PC-3 (cell line): ENCODE measurements around the gene CAMTA1. TPM values are rescaled to one million over a fixed set of nuclear protein-coding genes. Genes with fewer than 3 reads are reported as not detected.

ENCODE experiments used
- ATAC-seq: fragments of 200-7000 bp; cut with Tn5 transposase; 2 replicates; pipeline ENCODE4 v1.9.1; 2020; ENCODE audit warnings: mild to moderate bottlenecking, moderate library complexity
- BruUV-seq: library from RNA; stranded (reverse); fragments of 400-500 nt; replicated peaks from 2 replicates; lab custom pipeline; 2021; lab: Mats Ljungman, UMichigan
- CTCF ChIA-PET: fragments of 300-600 bp; sonication (Branson Sonifier 250); formaldehyde crosslinking; loops from one replicate; lab custom pipeline; 2022; ENCODE audit warnings: antibody characterized with exemption; lab: Charles Lee
- POLR2A ChIA-PET: fragments of 300-600 bp; sonication (Branson Sonifier 250); formaldehyde crosslinking; loops from one replicate; lab custom pipeline; 2022; ENCODE audit warnings: antibody characterized with exemption; ENCODE audit not compliant: unreplicated experiment; lab: Charles Lee
- DNase-seq: peaks from one replicate; pipeline ENCODE4 v3.0.0-alpha.2; 2015
- H2AFZ ChIP-seq: fragments of 300-600 bp; sonication (generic); 2 replicates; pipeline ENCODE4 v1.6.0; 2016; ENCODE audit warnings: antibody characterized with exemption, low read length
- H3F3A ChIP-seq: fragments of 300-600 bp; sonication (generic); one replicate; pipeline ENCODE4 v1.6.0; 2017; ENCODE audit warnings: antibody characterized with exemption, low read length, control low read depth, mild to moderate bottlenecking; ENCODE audit not compliant: unreplicated experiment
- H3K27ac ChIP-seq: fragments of 300-600 bp; sonication (generic); 2 replicates; pipeline ENCODE4 v1.5.1; 2016; ENCODE audit warnings: mild to moderate bottlenecking, low read length
- H3K27me3 ChIP-seq: fragments of 300-600 bp; sonication (generic); 2 replicates; pipeline ENCODE4 v1.6.1; 2016; ENCODE audit warnings: low read length, mixed read lengths
- H3K36me3 ChIP-seq: fragments of 300-600 bp; sonication (generic); 2 replicates; pipeline ENCODE4 v1.6.1; 2016; ENCODE audit warnings: low read depth, mixed run types, low read length, mixed read lengths
- H3K4me1 ChIP-seq: fragments of 300-600 bp; sonication (generic); 2 replicates; pipeline ENCODE4 v1.5.1; 2016; ENCODE audit warnings: low read length; ENCODE audit not compliant: insufficient read depth
- H3K4me2 ChIP-seq: fragments of 300-600 bp; sonication (generic); 2 replicates; pipeline ENCODE4 v1.6.0; 2016; ENCODE audit warnings: low read length
- H3K4me3 ChIP-seq: fragments of 300-600 bp; sonication (generic); 2 replicates; pipeline ENCODE4 v1.5.1; 2016; ENCODE audit warnings: mild to moderate bottlenecking, low read length, mixed read lengths
- H3K79me2 ChIP-seq: fragments of 300-600 bp; sonication (generic); 2 replicates; pipeline ENCODE4 v1.6.1; 2017; ENCODE audit warnings: low read length, mixed read lengths
- H3K9ac ChIP-seq: fragments of 300-600 bp; sonication (generic); 2 replicates; pipeline ENCODE4 v1.6.0; 2016; ENCODE audit warnings: mild to moderate bottlenecking, low read length
- H3K9me2 ChIP-seq: fragments of 300-600 bp; sonication (generic); replicated peaks from 2 replicates; pipeline ENCODE4 v1.6.1; 2016; ENCODE audit warnings: mixed run types, low read length, mixed read lengths
- H3K9me3 ChIP-seq: fragments of 300-600 bp; sonication (generic); 2 replicates; pipeline ENCODE4 v1.6.1; 2016; ENCODE audit warnings: low read length, mixed read lengths
- H4K20me1 ChIP-seq: fragments of 300-600 bp; sonication (generic); 2 replicates; pipeline ENCODE4 v1.6.1; 2016; ENCODE audit warnings: low read length, mixed read lengths
- EZH2 ChIP-seq: fragments of 300-600 bp; sonication (generic); IDR thresholded peaks from one replicate; pipeline ENCODE4 v1.6.1; 2017; ENCODE audit warnings: antibody characterized with exemption, mild to moderate bottlenecking, low read length; ENCODE audit not compliant: unreplicated experiment
- EZH2phosphoT487 ChIP-seq: fragments of 300-600 bp; sonication (generic); IDR thresholded peaks from 2 replicates; pipeline ENCODE4 v1.6.1; 2018; ENCODE audit warnings: mild to moderate bottlenecking, antibody characterized with exemption, low read length, borderline replicate concordance
- intact Hi-C: fragments of 100-400 bp; cut with micrococcal nuclease; formaldehyde crosslinking; loops from 2 replicates; pipeline ENCODE4 v1.9.0; 2023
- total RNA-seq: library from RNA; depleted of rRNA; stranded (reverse); fragments of >200 nt; gene quantifications from 2 replicates; pipeline ENCODE4 v1.2.3, GENCODE V29; 2014
- TF ChIP-seq, protein P1 (sequence below): fragments of 300-600 bp; sonication (generic); conservative IDR thresholded peaks from 2 replicates; pipeline ENCODE4 v1.5.1; 2017; ENCODE audit warnings: antibody characterized with exemption, low read depth, mild to moderate bottlenecking, low read length

Gene CAMTA1
- total RNA-seq, 1 experiment from 2014 or later, result 40.8 TPM

DNA sequence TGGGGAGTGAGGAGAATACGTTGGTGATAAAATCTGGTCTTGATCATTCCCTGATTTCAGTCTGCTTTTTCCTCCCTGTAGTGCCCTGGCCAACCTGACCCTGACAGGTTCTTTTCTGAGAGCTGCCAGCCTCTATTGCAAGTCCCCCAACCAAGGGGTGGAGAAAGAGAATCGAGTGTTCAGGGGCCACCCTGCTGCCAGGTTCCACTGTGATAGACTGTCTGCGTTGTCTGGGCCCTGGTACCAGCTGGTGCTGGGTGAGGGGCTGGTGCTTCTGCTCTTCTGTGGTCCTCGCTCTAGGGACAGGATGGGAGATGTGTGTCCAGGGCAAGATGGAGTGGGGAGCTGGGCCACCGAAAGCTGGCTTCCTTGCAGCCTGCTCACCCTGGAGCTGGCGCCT lies 214.6 kb downstream of the CAMTA1 start:
- Histone ChIP-seq H3K9me3 (no peaks in the 10 kb centered on the region), H3K27me3 (peaks cover 54% of the 10 kb centered on the region), H2AFZ (no peak overlapping the region), H3F3A (no peaks in the 10 kb centered on the region), H3K4me2 (no peak overlapping the region), H3K79me2 (no peaks in the 10 kb centered on the region), H4K20me1 (no peaks in the 10 kb centered on the region), H3K36me3 (no peaks in the 10 kb centered on the region), H3K9me2 (no peaks in the 10 kb centered on the region), H3K4me1 (no peaks in the 10 kb centered on the region), H3K4me3 (no peak overlapping the region), H3K9ac (no peak overlapping the region), H3K27ac (no peak overlapping the region)
- no peak for DNase-seq
- TF ChIP-seq EZH2, result no peak
- intact Hi-C loops, result no loop called here
- ChIA-PET POLR2A (interaction anchor here (0.5 kb wide), 1 partner anchor 841 kb away, joined by 3 read pairs; no protein-coding TSS in a partner anchor), CTCF (no interaction called here)
- no TSS peak for BruUV-seq
- no peak for ATAC-seq

DNA sequence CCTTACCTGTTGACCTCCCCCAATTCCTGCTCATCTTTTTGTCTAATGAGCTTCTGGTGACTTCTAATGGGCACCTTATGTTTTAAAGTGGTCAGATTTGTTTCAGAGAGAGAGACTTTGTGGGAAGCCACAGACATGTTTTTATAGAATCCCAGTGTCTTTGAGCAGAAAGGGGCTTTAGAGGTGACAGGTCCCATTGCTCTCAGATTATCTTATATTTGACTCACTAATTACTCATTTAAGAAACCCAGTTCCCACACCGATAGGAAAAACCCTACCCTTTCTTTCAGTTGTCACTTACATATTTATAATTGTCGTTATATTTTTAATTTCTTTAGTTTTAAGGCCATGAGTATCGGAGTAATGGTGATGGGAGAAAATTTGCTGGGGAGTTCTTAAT lies 215.5 kb downstream of the CAMTA1 start:
- Histone ChIP-seq H3K9ac (no peak overlapping the region), H3K36me3 (no peaks in the 10 kb centered on the region), H3K27ac (no peak overlapping the region), H3K4me2 (no peak overlapping the region), H3K9me3 (no peaks in the 10 kb centered on the region), H3K4me3 (no peak overlapping the region), H3K79me2 (no peaks in the 10 kb centered on the region), H2AFZ (no peak overlapping the region), H3F3A (no peaks in the 10 kb centered on the region), H3K9me2 (no peaks in the 10 kb centered on the region), H4K20me1 (no peaks in the 10 kb centered on the region), H3K4me1 (no peaks in the 10 kb centered on the region), H3K27me3 (peaks cover 60% of the 10 kb centered on the region)
- no peak for DNase-seq
- CTCF ChIA-PET, result no interaction called here
- POLR2A ChIA-PET, result no interaction called here
- ATAC-seq, result no peak
- BruUV-seq, result no TSS peak
- TF ChIP-seq EZH2, result no peak
- TF ChIP-seq, protein P1, sequence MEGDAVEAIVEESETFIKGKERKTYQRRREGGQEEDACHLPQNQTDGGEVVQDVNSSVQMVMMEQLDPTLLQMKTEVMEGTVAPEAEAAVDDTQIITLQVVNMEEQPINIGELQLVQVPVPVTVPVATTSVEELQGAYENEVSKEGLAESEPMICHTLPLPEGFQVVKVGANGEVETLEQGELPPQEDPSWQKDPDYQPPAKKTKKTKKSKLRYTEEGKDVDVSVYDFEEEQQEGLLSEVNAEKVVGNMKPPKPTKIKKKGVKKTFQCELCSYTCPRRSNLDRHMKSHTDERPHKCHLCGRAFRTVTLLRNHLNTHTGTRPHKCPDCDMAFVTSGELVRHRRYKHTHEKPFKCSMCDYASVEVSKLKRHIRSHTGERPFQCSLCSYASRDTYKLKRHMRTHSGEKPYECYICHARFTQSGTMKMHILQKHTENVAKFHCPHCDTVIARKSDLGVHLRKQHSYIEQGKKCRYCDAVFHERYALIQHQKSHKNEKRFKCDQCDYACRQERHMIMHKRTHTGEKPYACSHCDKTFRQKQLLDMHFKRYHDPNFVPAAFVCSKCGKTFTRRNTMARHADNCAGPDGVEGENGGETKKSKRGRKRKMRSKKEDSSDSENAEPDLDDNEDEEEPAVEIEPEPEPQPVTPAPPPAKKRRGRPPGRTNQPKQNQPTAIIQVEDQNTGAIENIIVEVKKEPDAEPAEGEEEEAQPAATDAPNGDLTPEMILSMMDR, result no peak
- no peak for TF ChIP-seq EZH2phosphoT487
- intact Hi-C loops, result no loop called here

DNA sequence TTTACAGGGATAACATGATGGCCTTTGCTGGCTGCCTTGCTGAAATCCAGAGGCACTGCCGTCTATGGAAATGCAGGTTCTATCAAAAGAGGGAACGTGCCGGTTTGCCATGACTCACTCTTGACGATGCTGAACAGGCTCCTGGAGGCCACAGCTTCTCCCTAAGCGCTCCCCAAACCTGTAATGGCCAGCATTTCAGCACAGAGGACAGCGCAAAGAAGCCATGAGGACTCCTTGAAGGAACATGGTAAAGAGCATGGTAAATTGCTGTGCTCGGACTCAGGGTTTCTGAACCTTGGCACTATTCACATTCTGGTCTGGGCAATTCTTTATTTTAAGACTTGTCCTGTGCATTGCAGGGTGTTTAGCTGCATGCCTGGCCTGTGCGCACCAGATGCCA lies 217.5 kb downstream of the CAMTA1 start:
- no peaks in the 10 kb centered on the region for H3K79me2 ChIP-seq
- no peak for TF ChIP-seq EZH2
- TF ChIP-seq EZH2phosphoT487, result no peak
- TF ChIP-seq, protein P1, result no peak
- ChIA-PET CTCF (no interaction called here), POLR2A (no interaction called here)
- H3F3A ChIP-seq, result no peaks in the 10 kb centered on the region
- no peaks in the 10 kb centered on the region for H3K4me1 ChIP-seq
- H4K20me1 ChIP-seq, result no peaks in the 10 kb centered on the region
- H3K27me3 ChIP-seq, result peaks cover 67% of the 10 kb centered on the region
- no peaks in the 10 kb centered on the region for H3K9me2 ChIP-seq
- H3K4me2 ChIP-seq, result no peak overlapping the region
- no peak for ATAC-seq
- no TSS peak for BruUV-seq
- DNase-seq, result peak; percentile 12
- no peaks in the 10 kb centered on the region for H3K36me3 ChIP-seq
- intact Hi-C loops, result no loop called here
- no peak overlapping the region for H3K9ac ChIP-seq
- H3K27ac ChIP-seq, result no peak overlapping the region
- H3K4me3 ChIP-seq, result no peak overlapping the region
- H2AFZ ChIP-seq, result no peak overlapping the region
- H3K9me3 ChIP-seq, result no peaks in the 10 kb centered on the region
